Astrocyte (in vitro differentiated cells and primary cell): ENCODE results near the gene DOCK2.

ENCODE experiments used
- EZH2 ChIP-seq: IDR thresholded peaks from 2 replicates; pipeline ENCODE4 v1.6.1; 2012; ENCODE audit warnings: mild to moderate bottlenecking, low read length, inconsistent platforms; ENCODE audit not compliant: insufficient read depth
- TF ChIP-seq, protein P1 (sequence below): IDR thresholded peaks from 2 replicates; pipeline ENCODE4 v1.5.1; 2011; ENCODE audit warnings: low read depth, mild to moderate bottlenecking, inconsistent platforms, low read length, moderate library complexity; ENCODE audit not compliant: insufficient read depth

DNA sequence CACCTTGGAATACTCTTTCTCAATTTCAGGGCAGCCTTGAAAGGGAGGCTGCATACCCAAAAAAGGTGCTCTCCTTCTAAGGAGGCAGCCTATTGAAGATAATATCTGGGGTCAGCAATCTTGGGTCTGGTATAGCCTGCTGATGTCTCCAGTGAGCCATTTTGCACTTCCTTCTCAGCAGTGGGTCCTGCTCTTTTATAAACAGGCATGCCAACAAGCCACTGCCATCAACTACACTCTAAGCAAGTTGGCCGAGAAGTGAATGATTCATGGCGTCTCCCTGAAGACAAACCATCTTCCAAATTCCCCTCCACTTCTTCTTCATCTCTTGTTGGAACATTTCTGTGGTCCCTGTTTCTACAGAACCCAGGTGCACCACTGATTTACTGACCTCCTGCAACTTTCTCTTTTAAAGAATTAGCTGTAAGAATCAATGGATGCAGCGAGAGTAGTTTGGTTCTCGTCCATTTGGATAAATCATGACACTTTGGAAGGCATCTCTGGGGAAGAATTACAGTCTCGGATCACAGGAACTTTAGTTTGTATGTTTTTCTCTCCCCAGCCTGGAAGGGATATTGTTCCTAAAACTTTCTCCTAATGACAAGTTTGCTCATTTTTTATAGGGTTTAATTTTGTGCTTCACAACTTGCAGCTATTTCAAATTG, 234.9 kb downstream of the DOCK2 start:
- TF ChIP-seq, protein P1, sequence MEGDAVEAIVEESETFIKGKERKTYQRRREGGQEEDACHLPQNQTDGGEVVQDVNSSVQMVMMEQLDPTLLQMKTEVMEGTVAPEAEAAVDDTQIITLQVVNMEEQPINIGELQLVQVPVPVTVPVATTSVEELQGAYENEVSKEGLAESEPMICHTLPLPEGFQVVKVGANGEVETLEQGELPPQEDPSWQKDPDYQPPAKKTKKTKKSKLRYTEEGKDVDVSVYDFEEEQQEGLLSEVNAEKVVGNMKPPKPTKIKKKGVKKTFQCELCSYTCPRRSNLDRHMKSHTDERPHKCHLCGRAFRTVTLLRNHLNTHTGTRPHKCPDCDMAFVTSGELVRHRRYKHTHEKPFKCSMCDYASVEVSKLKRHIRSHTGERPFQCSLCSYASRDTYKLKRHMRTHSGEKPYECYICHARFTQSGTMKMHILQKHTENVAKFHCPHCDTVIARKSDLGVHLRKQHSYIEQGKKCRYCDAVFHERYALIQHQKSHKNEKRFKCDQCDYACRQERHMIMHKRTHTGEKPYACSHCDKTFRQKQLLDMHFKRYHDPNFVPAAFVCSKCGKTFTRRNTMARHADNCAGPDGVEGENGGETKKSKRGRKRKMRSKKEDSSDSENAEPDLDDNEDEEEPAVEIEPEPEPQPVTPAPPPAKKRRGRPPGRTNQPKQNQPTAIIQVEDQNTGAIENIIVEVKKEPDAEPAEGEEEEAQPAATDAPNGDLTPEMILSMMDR: no peak
- no peak for TF ChIP-seq EZH2
